ENCODE results near the gene PLEKHG4. TPM values are rescaled to one million over a fixed set of nuclear protein-coding genes. Genes with fewer than 3 reads are reported as not detected.

PLEKHG4 gene
- total and polyA plus RNA-seq, 10 of the 15 experiments (the other 5 are each of a cell fraction or from before 2014, with no cell fraction given), result 0.14 to 2.6 (median 0.99) TPM

GRCh38 chr16:67248401-67249177 lies 30.7 kb upstream of the PLEKHG4 start, which contains the start of gene SLC9A5 (continued):
- TF ChIP-seq, protein P1, sequence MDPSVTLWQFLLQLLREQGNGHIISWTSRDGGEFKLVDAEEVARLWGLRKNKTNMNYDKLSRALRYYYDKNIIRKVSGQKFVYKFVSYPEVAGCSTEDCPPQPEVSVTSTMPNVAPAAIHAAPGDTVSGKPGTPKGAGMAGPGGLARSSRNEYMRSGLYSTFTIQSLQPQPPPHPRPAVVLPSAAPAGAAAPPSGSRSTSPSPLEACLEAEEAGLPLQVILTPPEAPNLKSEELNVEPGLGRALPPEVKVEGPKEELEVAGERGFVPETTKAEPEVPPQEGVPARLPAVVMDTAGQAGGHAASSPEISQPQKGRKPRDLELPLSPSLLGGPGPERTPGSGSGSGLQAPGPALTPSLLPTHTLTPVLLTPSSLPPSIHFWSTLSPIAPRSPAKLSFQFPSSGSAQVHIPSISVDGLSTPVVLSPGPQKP (IDR thresholded peaks at IDR 0.05; ENCODE audit: low read depth, low read length), result no peak
- TF ChIP-seq, protein P2, sequence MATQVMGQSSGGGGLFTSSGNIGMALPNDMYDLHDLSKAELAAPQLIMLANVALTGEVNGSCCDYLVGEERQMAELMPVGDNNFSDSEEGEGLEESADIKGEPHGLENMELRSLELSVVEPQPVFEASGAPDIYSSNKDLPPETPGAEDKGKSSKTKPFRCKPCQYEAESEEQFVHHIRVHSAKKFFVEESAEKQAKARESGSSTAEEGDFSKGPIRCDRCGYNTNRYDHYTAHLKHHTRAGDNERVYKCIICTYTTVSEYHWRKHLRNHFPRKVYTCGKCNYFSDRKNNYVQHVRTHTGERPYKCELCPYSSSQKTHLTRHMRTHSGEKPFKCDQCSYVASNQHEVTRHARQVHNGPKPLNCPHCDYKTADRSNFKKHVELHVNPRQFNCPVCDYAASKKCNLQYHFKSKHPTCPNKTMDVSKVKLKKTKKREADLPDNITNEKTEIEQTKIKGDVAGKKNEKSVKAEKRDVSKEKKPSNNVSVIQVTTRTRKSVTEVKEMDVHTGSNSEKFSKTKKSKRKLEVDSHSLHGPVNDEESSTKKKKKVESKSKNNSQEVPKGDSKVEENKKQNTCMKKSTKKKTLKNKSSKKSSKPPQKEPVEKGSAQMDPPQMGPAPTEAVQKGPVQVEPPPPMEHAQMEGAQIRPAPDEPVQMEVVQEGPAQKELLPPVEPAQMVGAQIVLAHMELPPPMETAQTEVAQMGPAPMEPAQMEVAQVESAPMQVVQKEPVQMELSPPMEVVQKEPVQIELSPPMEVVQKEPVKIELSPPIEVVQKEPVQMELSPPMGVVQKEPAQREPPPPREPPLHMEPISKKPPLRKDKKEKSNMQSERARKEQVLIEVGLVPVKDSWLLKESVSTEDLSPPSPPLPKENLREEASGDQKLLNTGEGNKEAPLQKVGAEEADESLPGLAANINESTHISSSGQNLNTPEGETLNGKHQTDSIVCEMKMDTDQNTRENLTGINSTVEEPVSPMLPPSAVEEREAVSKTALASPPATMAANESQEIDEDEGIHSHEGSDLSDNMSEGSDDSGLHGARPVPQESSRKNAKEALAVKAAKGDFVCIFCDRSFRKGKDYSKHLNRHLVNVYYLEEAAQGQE (IDR thresholded peaks at IDR 0.05; ENCODE audit: low read depth, low read length), result no peak
- no peak for TF ChIP-seq BCLAF1 (IDR thresholded peaks at IDR 0.05)
- no peak for TF ChIP-seq TCF12 (IDR thresholded peaks at IDR 0.05; ENCODE audit: low read depth, low read length)
- TF ChIP-seq SREBF1 (IDR thresholded peaks at IDR 0.05; ENCODE audit: low read length), result no peak
- no peak for TF ChIP-seq FOS (IDR thresholded peaks at IDR 0.05; ENCODE audit: borderline replicate concordance, extremely low read depth, insufficient read length)
- TF ChIP-seq ZNF384 (IDR thresholded peaks at IDR 0.05; ENCODE audit: borderline replicate concordance, low read depth, low read length), result no peak
- TF ChIP-seq CREM (IDR thresholded peaks at IDR 0.05; ENCODE audit: low read depth), result no peak
- no peak for TF ChIP-seq NBN (IDR thresholded peaks at IDR 0.05)
- no peak for TF ChIP-seq BCL11A (IDR thresholded peaks at IDR 0.05; ENCODE audit: low read depth, low read length)
- no peak for TF ChIP-seq SRF (IDR thresholded peaks at IDR 0.05; ENCODE audit: low read depth in 2 of 2, low read length in 2 of 2)
- no peak for TF ChIP-seq ZNF207 (IDR thresholded peaks at IDR 0.05; ENCODE audit: borderline replicate concordance)
- TF ChIP-seq FOXM1 (IDR thresholded peaks at IDR 0.05; ENCODE audit: low read depth, low read length), result no peak
- no peak for TF ChIP-seq SIN3A (IDR thresholded peaks at IDR 0.05; ENCODE audit: low read depth, low read length)
- TF ChIP-seq YY1 (IDR thresholded peaks at IDR 0.05; ENCODE audit: low read depth, low read length), result no peak
- no peak for TF ChIP-seq ZNF622 (IDR thresholded peaks at IDR 0.05)
- 0 out of 2 replicates have a peak, but pooled peaks have one; percentile 22 for TF ChIP-seq NFYB (IDR thresholded peaks at IDR 0.05; ENCODE audit: insufficient read depth, low read depth, low read length)
- no peak for TF ChIP-seq IRF5 (IDR thresholded peaks at IDR 0.05; ENCODE audit: borderline replicate concordance)
- TF ChIP-seq YBX1 (IDR thresholded peaks at IDR 0.05), result no peak
- TF ChIP-seq MYB (IDR thresholded peaks at IDR 0.05; ENCODE audit: borderline replicate concordance, low read depth, low read length), result no peak
- no peak for TF ChIP-seq ZBED1 (IDR thresholded peaks at IDR 0.05; ENCODE audit: borderline replicate concordance)
- TF ChIP-seq DPF2 (IDR thresholded peaks at IDR 0.05), result peak; percentile 56
- no peak for TF ChIP-seq NFIC (IDR thresholded peaks at IDR 0.05; ENCODE audit: low read depth, low read length)
- TF ChIP-seq POLR2A (IDR thresholded peaks at IDR 0.05; ENCODE audit: low read depth, low read length), result peak; percentile 15
